B cell (primary cell): ENCODE results near the gene FKBP7. TPM values are rescaled to one million over a fixed set of nuclear protein-coding genes. Genes with fewer than 3 reads are reported as not detected.

Source experiments
- ATAC-seq: fragments of 200-7000 bp; cut with Tn5 transposase; one replicate; pipeline ENCODE4 v1.10.0; 2021; ENCODE audit warnings: low read depth, mild to moderate bottlenecking, moderate number of reproducible peaks, moderate library complexity
- CTCF ChIA-PET: fragments of 350-600 bp; sonication (Branson Sonifier 250); formaldehyde crosslinking; loops from one replicate; lab custom pipeline; 2021; ENCODE audit warnings: antibody characterized with exemption, inconsistent platforms; lab: Charles Lee
- POLR2A ChIA-PET: fragments of 350-600 bp; sonication (Branson Sonifier 250); formaldehyde crosslinking; loops from one replicate; lab custom pipeline; 2021; ENCODE audit warnings: antibody characterized with exemption; lab: Charles Lee
- DNase-seq: peaks from one replicate; pipeline ENCODE4 v3.0.0; 2013
- H2AFZ ChIP-seq: 2 replicates; pipeline ENCODE4 v1.6.1; 2012; ENCODE audit warnings: mild to moderate bottlenecking, low read depth, low read length; ENCODE audit not compliant: insufficient read depth, poor library complexity, severe bottlenecking
- H3K27ac ChIP-seq, 2 donors: 1 replicate in 1 of 2; 2 replicates in 1 of 2; pipeline ENCODE4 v1.5.1; 2012 to 2013; ENCODE audit warnings: low read length in 2 of 2, mild to moderate bottlenecking in 2 of 2, moderate library complexity in 1 of 2
- H3K27me3 ChIP-seq, 4 experiments: fragments of 200-600 bp in 1 of 4; sonication (generic) in 1 of 4; replicated peaks in 1 of 4; 1 replicate in 2 of 4; 2 replicates in 2 of 4; pipeline versions ENCODE4 v1.6.1 to v1.7.0; 2013 to 2016; ENCODE audit warnings: low read length in 3 of 4, mild to moderate bottlenecking in 2 of 4, mixed read lengths in 1 of 4, moderate library complexity in 1 of 4; ENCODE audit not compliant: insufficient read depth in 4 of 4, control insufficient read depth in 3 of 4; ENCODE audit errors: control extremely low read depth in 1 of 4
- H3K36me3 ChIP-seq, 2 experiments: replicated peaks in 1 of 2; 1 replicate in 1 of 2; 2 replicates in 1 of 2; pipeline versions ENCODE4 v1.6.1 to v1.7.1; 2013; ENCODE audit warnings: low read length in 1 of 2; ENCODE audit not compliant: insufficient read depth in 2 of 2, control insufficient read depth in 1 of 2; ENCODE audit errors: control extremely low read depth in 1 of 2, extremely low read depth in 1 of 2
- H3K4me1 ChIP-seq, 2 donors: fragments of 200-600 bp in 1 of 2; sonication (generic) in 1 of 2; 1 replicate in 1 of 2; 2 replicates in 1 of 2; pipeline versions ENCODE4 v1.5.1 to v1.6.1; 2013 to 2017; ENCODE audit warnings: low read length in 2 of 2; ENCODE audit not compliant: control insufficient read depth in 2 of 2, insufficient read depth in 2 of 2
- H3K4me2 ChIP-seq: replicated peaks from 2 replicates; pipeline ENCODE3; 2012; ENCODE audit warnings: mild to moderate bottlenecking, low read depth, low read length; ENCODE audit not compliant: poor library complexity, severe bottlenecking
- H3K4me3 ChIP-seq, 5 experiments: fragments of 200-600 bp in 1 of 5; sonication (generic) in 1 of 5; 1 replicate in 3 of 5; 2 replicates in 2 of 5; pipeline versions ENCODE4 v1.5.1 to v1.7.0; 2011 to 2016; ENCODE audit warnings: low read length in 4 of 5, mild to moderate bottlenecking in 4 of 5, low read depth in 2 of 5, control low read depth in 1 of 5, moderate library complexity in 1 of 5; ENCODE audit not compliant: insufficient read depth in 1 of 5; ENCODE audit errors: control extremely low read depth in 1 of 5, extremely low read depth in 1 of 5
- H3K79me2 ChIP-seq: fragments of 200-600 bp; sonication (generic); one replicate; pipeline ENCODE4 v1.6.0; 2016; ENCODE audit warnings: low read length; ENCODE audit not compliant: control insufficient read depth, insufficient read depth
- H3K9ac ChIP-seq: fragments of 200-600 bp; sonication (generic); 2 replicates; pipeline ENCODE4 v1.6.1; 2017; ENCODE audit warnings: mild to moderate bottlenecking, low read length, moderate library complexity
- H3K9me3 ChIP-seq, 3 donors: one replicate each; pipeline versions ENCODE4 v1.6.1 to v1.7.1; 2013; ENCODE audit warnings: low read length in 2 of 3; ENCODE audit not compliant: control insufficient read depth in 2 of 3, insufficient read depth in 1 of 3; ENCODE audit errors: control extremely low read depth in 1 of 3
- H4K20me1 ChIP-seq: 2 replicates; pipeline ENCODE4 v1.6.0; 2012; ENCODE audit warnings: mild to moderate bottlenecking, low read length; ENCODE audit not compliant: insufficient read depth, control insufficient read depth, poor library complexity, severe bottlenecking
- H3K27ac Mint-ChIP-seq: one replicate; pipeline ENCODE4 v1.8.0; 2021; ENCODE audit warnings: mixed read lengths
- H3K27me3 Mint-ChIP-seq: one replicate; pipeline ENCODE4 v1.8.0; 2021; ENCODE audit warnings: mixed read lengths
- H3K4me1 Mint-ChIP-seq: one replicate; pipeline ENCODE4 v1.8.0; 2021; ENCODE audit warnings: mixed read lengths
- H3K4me3 Mint-ChIP-seq: one replicate; pipeline ENCODE4 v1.8.0; 2021; ENCODE audit warnings: mixed read lengths
- H3K9me3 Mint-ChIP-seq: one replicate; pipeline ENCODE4 v1.8.0; 2022; ENCODE audit warnings: mixed read lengths; ENCODE audit not compliant: insufficient read depth
- EZH2 ChIP-seq: IDR thresholded peaks from 2 replicates; pipeline ENCODE4 v1.6.1; 2012; ENCODE audit warnings: borderline replicate concordance, low read depth, mild to moderate bottlenecking, moderate library complexity, low read length; ENCODE audit not compliant: insufficient read depth, poor library complexity, severe bottlenecking
- WGBS: methylation state at CpG from one replicate; pipeline ENCODE4 v1.1.5; 2013; ENCODE audit warnings: missing lambda C conversion rate; ENCODE audit not compliant: insufficient coverage; 5-methylcytosine and 5-hydroxymethylcytosine counted together
- intact Hi-C: fragments of 100-400 bp; cut with micrococcal nuclease; formaldehyde crosslinking; loops from one replicate; pipeline ENCODE4 v1.10.0; 2022
- polyA plus RNA-seq: library from polyadenylated mRNA; depleted of rRNA; stranded (reverse); fragments of >200 nt; gene quantifications from 2 replicates; pipeline ENCODE4 v1.2.3, GENCODE V29; 2012
- total RNA-seq, 2 donors: library from RNA; stranded (reverse); fragments of 120-200 nt in 1 of 2; gene quantifications; 1 replicate in 1 of 2; 2 replicates in 1 of 2; pipeline versions ENCODE4 v1.2.3 to v1.2.4, GENCODE V29; 2013 to 2022
- TF ChIP-seq, protein P1 (sequence below): fragments of 200-600 bp; IDR thresholded peaks from one replicate; pipeline ENCODE4 v1.8.0; 2022; ENCODE audit warnings: antibody characterized with exemption, mild to moderate bottlenecking

The FKBP7 gene
- total and polyA plus RNA-seq, 2 donors (not counting 1 experiment from before 2014, with no cell fraction given), result 0.39 to 0.97 TPM

DNA sequence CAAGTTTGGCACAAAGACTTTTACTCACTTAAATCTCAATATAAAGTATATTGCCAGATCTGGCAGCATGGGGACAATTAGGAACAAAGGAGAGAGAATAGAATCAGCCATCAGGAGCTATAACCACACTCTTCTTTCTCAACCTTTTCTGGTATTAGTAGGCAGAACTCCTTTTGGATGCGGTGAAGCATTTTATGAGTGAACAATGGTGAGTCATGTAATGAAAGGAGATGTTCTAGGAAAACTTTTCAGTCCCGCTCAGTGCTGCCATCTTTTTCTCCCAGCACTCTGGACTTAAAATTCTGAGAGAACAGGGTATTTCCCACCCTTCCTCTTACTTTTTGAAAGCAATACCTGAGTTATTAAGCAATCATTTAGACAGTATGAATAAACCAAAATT, 34.1 kb upstream of the FKBP7 start:
- no peaks in the 10 kb centered on the region for H3K4me1 Mint-ChIP-seq
- POLR2A ChIA-PET, result no interaction called here
- CTCF ChIA-PET, result no interaction called here

DNA sequence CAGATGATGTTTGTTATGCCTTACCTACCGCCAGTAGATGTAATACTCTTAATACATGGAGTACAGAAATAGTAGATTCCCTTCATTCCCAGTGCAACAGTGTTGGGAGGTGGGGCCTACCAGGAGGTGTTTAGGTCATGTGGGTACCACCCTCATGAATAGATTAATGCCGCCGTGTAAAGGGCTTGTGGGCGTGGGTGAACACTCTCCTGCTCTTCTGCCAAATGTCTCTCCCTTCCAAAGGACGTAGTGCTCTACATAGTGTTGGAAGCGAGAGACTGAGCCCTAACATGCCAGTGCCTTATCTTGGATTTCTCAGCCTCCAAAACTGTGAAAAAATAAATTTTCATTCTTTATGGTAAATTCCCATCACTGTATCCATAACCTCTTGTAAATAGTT, 32.0 kb upstream of the FKBP7 start:
- H3K4me1 Mint-ChIP-seq, result no peaks in the 10 kb centered on the region
- Histone ChIP-seq H3K27ac (no peak overlapping the region), H3K9me3 (peaks cover 0 to 1% (median 0%) of the 10 kb centered on the region in 3 donors), H2AFZ (no peak overlapping the region), H4K20me1 (no peaks in the 10 kb centered on the region), H3K4me3 (no peak overlapping the region), H3K9ac (no peak overlapping the region), H3K36me3 (peaks cover 4 to 8% of the 10 kb centered on the region in 2 experiments), H3K79me2 (no peaks in the 10 kb centered on the region), H3K27me3 (no peaks in the 10 kb centered on the region), H3K4me2 (no peak overlapping the region), H3K4me1 (no peaks in the 10 kb centered on the region)
- DNase-seq (no peak), ATAC-seq (no peak)
- intact Hi-C loops, result no loop called here
- no peaks in the 10 kb centered on the region for H3K27me3 Mint-ChIP-seq
- WGBS, result 97% methylated on average over 5 of the region's 6 CpGs
- H3K4me3 Mint-ChIP-seq, result no peak overlapping the region
- H3K27ac Mint-ChIP-seq, result no peak overlapping the region
- no peak for TF ChIP-seq EZH2
- TF ChIP-seq, protein P1, sequence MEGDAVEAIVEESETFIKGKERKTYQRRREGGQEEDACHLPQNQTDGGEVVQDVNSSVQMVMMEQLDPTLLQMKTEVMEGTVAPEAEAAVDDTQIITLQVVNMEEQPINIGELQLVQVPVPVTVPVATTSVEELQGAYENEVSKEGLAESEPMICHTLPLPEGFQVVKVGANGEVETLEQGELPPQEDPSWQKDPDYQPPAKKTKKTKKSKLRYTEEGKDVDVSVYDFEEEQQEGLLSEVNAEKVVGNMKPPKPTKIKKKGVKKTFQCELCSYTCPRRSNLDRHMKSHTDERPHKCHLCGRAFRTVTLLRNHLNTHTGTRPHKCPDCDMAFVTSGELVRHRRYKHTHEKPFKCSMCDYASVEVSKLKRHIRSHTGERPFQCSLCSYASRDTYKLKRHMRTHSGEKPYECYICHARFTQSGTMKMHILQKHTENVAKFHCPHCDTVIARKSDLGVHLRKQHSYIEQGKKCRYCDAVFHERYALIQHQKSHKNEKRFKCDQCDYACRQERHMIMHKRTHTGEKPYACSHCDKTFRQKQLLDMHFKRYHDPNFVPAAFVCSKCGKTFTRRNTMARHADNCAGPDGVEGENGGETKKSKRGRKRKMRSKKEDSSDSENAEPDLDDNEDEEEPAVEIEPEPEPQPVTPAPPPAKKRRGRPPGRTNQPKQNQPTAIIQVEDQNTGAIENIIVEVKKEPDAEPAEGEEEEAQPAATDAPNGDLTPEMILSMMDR, result no peak
- ChIA-PET CTCF (no interaction called here), POLR2A (no interaction called here)
- H3K9me3 Mint-ChIP-seq, result no peaks in the 10 kb centered on the region

More for the DNA sequence above, 34.1 kb upstream of the FKBP7 start:
- DNase-seq (no peak), ATAC-seq (no peak)
- H3K9me3 ChIP-seq, result peaks cover 0 to 1% (median 0%) of the 10 kb centered on the region in 3 donors
- intact Hi-C loops, result no loop called here
- no peak overlapping the region for H3K27ac ChIP-seq
- no peaks in the 10 kb centered on the region for H3K9me3 Mint-ChIP-seq
- peaks cover 3 to 4% of the 10 kb centered on the region in 2 experiments for H3K36me3 ChIP-seq
- no peaks in the 10 kb centered on the region for H3K4me1 ChIP-seq
- H3K4me2 ChIP-seq, result no peak overlapping the region
- no peaks in the 10 kb centered on the region for H3K27me3 Mint-ChIP-seq
- no peaks in the 10 kb centered on the region for H4K20me1 ChIP-seq
- TF ChIP-seq, protein P1, result no peak
- TF ChIP-seq EZH2, result no peak
- H3K4me3 ChIP-seq, result no peak overlapping the region
- H3K4me3 Mint-ChIP-seq, result no peak overlapping the region
- no CpG with 5 or more reads among the region's 2 CpGs for WGBS
- no peak overlapping the region for H3K9ac ChIP-seq
- H3K27me3 ChIP-seq, result no peaks in the 10 kb centered on the region
- H3K79me2 ChIP-seq, result no peaks in the 10 kb centered on the region
- H2AFZ ChIP-seq, result no peak overlapping the region
- no peak overlapping the region for H3K27ac Mint-ChIP-seq
